GM11168 (cell line): ENCODE results near the gene ZFP92.

Experiments
- in situ Hi-C: fragments of 300-500 bp; cut with MboI; formaldehyde crosslinking; loops from one replicate; pipeline ENCODE4 v1.12.0; 2022; ENCODE audit warnings: low sequenced_read_pairs; ENCODE audit not compliant: unreplicated experiment

Gene ZFP92

GRCh38 chrX:153411255-153411987 is at the start of gene ZFP92:
Gene ZFP92, plus strand, starts transcription at chrX:153411472. Its CDS starts 6,851 bp downstream, at chrX:153418323.
- in situ Hi-C loops = no loop called here

GRCh38 chrX:153361781-153362397 is 49.4 kb upstream of the ZFP92 start:
- in situ Hi-C loops = no loop called here

GRCh38 chrX:153365670-153366069 is 45.6 kb upstream of the ZFP92 start:
- in situ Hi-C loops = no loop called here

- in situ Hi-C loops = no loop called here
Observed at GRCh38 chrX:153366119-153366518, 45.2 kb upstream of the ZFP92 start.

GRCh38 chrX:153366878-153367538 is 44.3 kb upstream of the ZFP92 start:
- in situ Hi-C loops = no loop called here

- in situ Hi-C loops = no loop called here
Observed at GRCh38 chrX:153370293-153371055, 40.8 kb upstream of the ZFP92 start.

- in situ Hi-C loops = no loop called here
Observed at GRCh38 chrX:153371256-153371655, 40.0 kb upstream of the ZFP92 start.

- in situ Hi-C loops = no loop called here
Observed at GRCh38 chrX:153372949-153373348, 38.3 kb upstream of the ZFP92 start.

GRCh38 chrX:153374426-153374825 is 36.8 kb upstream of the ZFP92 start:
- in situ Hi-C loops = no loop called here

GRCh38 chrX:153375571-153375970 is 35.7 kb upstream of the ZFP92 start:
- in situ Hi-C loops = no loop called here

GRCh38 chrX:153377727-153378126 is 33.5 kb upstream of the ZFP92 start:
- in situ Hi-C loops = no loop called here

- in situ Hi-C loops = no loop called here
Observed at GRCh38 chrX:153378607-153379006, 32.7 kb upstream of the ZFP92 start.

- in situ Hi-C loops = no loop called here
Observed at GRCh38 chrX:153379508-153379907, 31.8 kb upstream of the ZFP92 start.

- in situ Hi-C loops = no loop called here
Observed at GRCh38 chrX:153379971-153380581, 31.2 kb upstream of the ZFP92 start.

GRCh38 chrX:153380691-153381090 is 30.6 kb upstream of the ZFP92 start:
- in situ Hi-C loops = no loop called here

- in situ Hi-C loops = no loop called here
Observed at GRCh38 chrX:153381684-153382532, 29.4 kb upstream of the ZFP92 start.

- in situ Hi-C loops = no loop called here
Observed at GRCh38 chrX:153382563-153383482, 28.4 kb upstream of the ZFP92 start.

- in situ Hi-C loops = no loop called here
Observed at GRCh38 chrX:153384390-153384789, 26.9 kb upstream of the ZFP92 start.
